ENCODE data around the gene GRIK2. TPM values are rescaled to one million over a fixed set of nuclear protein-coding genes. Genes with fewer than 3 reads are reported as not detected.

The GRIK2 gene
- total RNA-seq, 4 donors from 2014 or later: 4.7 to 16.2 (median 7.5) TPM

DNA sequence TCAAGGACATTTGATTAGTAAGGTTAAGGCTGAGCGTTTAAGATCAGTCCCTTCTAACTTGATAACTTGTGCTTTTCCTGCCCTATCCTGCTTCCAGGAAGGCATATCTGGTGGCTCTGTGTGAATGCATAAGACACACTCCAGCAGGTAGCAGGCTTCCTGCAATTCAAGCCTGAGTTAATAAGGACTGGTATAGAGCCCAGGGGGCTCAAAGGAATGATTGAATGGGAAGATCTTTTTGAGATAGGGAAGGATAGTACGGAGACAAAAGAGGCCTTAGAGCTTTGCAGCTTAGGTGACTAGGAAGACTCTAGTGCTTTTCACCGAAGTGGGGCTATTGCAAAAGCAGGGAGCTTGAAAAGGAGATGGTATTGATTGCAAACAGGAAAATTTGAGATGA, 307.1 kb downstream of the GRIK2 start:
- H3K9me3 ChIP-seq: no peaks in the 10 kb centered on the region
- whole genome bisulfite sequencing, 2 donors: 62 to 64% methylated on average over 3 of the region's 3 CpGs

DNA sequence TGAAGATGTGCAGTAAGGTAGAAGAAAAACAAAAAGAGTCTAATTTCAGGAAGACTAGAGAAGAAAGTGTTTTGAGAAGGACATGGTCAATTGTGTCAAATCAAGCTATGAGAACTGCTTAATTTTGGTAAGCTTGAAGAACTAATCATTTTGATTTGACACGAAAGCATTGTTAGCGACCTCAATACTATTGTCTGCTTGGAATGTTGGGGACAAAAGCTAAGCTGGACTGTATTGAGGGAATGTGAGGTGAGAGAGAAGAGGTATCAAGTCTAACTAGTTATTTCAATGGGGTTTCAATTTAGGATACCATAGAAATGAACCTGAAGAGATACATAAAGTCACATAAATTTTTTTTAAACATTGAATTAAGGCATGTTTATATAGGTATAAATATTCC, 309.8 kb downstream of the GRIK2 start:
- Histone ChIP-seq H3K4me3 (no peak overlapping the region), H3K9me3 (no peaks in the 10 kb centered on the region), H3K36me3 (no peaks in the 10 kb centered on the region), H3K27me3 (no peaks in the 10 kb centered on the region), H3K27ac (no peak overlapping the region), H3K4me1 (no peaks in the 10 kb centered on the region)
- DNase-seq (ENCODE audit: low spot score in 2 of 2): no peak
- TF ChIP-seq POLR2A (IDR thresholded peaks at IDR 0.05): no peak
- TF ChIP-seq, protein P1, sequence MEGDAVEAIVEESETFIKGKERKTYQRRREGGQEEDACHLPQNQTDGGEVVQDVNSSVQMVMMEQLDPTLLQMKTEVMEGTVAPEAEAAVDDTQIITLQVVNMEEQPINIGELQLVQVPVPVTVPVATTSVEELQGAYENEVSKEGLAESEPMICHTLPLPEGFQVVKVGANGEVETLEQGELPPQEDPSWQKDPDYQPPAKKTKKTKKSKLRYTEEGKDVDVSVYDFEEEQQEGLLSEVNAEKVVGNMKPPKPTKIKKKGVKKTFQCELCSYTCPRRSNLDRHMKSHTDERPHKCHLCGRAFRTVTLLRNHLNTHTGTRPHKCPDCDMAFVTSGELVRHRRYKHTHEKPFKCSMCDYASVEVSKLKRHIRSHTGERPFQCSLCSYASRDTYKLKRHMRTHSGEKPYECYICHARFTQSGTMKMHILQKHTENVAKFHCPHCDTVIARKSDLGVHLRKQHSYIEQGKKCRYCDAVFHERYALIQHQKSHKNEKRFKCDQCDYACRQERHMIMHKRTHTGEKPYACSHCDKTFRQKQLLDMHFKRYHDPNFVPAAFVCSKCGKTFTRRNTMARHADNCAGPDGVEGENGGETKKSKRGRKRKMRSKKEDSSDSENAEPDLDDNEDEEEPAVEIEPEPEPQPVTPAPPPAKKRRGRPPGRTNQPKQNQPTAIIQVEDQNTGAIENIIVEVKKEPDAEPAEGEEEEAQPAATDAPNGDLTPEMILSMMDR (IDR thresholded peaks at IDR 0.05): no peak
- TF ChIP-seq EP300 (IDR thresholded peaks at IDR 0.05): no peak
- 88 to 90% methylated on average over 2 of the region's 2 CpGs for WGBS, 2 donors

More for the DNA sequence above, 307.1 kb downstream of the GRIK2 start:
- Histone ChIP-seq H3K27me3 (no peaks in the 10 kb centered on the region), H3K4me1 (no peaks in the 10 kb centered on the region), H3K27ac (no peak overlapping the region), H3K36me3 (no peaks in the 10 kb centered on the region), H3K4me3 (no peak overlapping the region)
- no peak for DNase-seq (ENCODE audit: low spot score in 2 of 2)
- TF ChIP-seq, protein P1 (IDR thresholded peaks at IDR 0.05): no peak
- TF ChIP-seq EP300 (IDR thresholded peaks at IDR 0.05): no peak
- no peak for TF ChIP-seq POLR2A (IDR thresholded peaks at IDR 0.05)

DNA sequence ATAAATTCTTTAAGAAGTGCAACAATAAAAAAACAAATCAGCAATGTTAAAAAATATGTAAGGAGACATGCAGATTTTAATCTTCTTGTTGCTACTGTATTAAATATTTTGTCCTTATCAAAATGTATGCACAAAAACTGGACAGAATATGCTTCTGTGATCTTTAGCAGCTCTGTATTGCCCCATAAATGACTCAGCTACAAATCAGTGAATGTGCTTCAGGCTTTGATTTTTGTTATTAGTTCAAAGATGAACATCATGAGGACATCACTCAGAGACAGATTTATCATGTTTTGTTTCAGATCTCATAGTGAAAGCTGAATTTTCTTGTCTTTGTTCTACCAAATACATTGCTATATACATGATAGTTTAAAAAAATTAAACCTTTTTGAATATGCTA, 312.4 kb downstream of the GRIK2 start:
- Histone ChIP-seq H3K4me3 (no peak overlapping the region), H3K4me1 (no peaks in the 10 kb centered on the region), H3K27me3 (no peaks in the 10 kb centered on the region), H3K27ac (no peak overlapping the region), H3K36me3 (no peaks in the 10 kb centered on the region), H3K9me3 (no peaks in the 10 kb centered on the region)
- TF ChIP-seq EP300 (IDR thresholded peaks at IDR 0.05) (no peak), POLR2A (IDR thresholded peaks at IDR 0.05) (no peak)
- TF ChIP-seq, protein P1 (IDR thresholded peaks at IDR 0.05): no peak
- no peak for DNase-seq (ENCODE audit: low spot score in 2 of 2)

DNA sequence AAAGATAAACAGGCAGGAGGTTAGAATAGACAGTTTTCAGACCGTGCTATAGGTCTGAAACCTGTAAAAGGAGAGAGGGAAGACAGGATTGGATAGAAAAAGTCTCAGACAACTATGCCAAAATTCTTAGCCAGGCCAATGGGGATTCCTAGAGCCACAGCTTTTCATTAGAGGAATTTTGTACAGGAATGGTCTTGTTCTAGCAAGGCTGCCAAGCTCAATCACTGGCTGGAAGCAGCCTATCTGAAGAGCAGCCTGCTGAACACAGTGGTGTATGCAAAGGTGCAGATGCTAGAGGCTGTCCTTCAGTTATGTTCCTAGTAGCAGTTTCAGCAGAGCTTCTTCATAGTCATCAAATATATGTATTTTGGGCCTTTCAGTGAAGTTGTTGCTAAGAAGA, 313.1 kb downstream of the GRIK2 start:
- no peak for DNase-seq (ENCODE audit: low spot score in 2 of 2)
- 73 to 79% methylated on average over 1 of the region's 1 CpG for WGBS, 2 donors
- H3K36me3 ChIP-seq: no peaks in the 10 kb centered on the region
- no peaks in the 10 kb centered on the region for H3K9me3 ChIP-seq
- TF ChIP-seq POLR2A (IDR thresholded peaks at IDR 0.05) (no peak), EP300 (IDR thresholded peaks at IDR 0.05) (no peak)
- TF ChIP-seq, protein P1 (IDR thresholded peaks at IDR 0.05): no peak
- no peaks in the 10 kb centered on the region for H3K4me1 ChIP-seq
- H3K27ac ChIP-seq: no peak overlapping the region
- H3K4me3 ChIP-seq: no peak overlapping the region
- no peaks in the 10 kb centered on the region for H3K27me3 ChIP-seq

DNA sequence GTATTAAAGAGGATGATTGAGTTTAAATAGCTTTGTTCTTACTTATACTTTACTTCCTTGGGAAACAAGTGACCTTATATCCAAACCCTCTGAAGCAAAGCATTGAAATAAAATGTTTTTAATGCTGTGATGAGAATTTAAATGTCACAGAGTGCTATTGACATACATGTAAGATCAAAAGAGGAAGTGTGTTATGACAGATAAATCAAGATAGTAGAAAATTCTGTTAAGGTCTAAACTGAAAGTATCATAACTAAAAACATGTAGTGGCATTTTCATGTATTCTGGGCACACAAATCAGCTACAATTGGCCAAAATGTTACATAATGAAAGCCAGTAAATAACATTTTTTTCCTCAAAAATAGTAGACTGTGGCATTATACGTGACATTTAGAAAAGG, 318.0 kb downstream of the GRIK2 start:
- no peak for DNase-seq (ENCODE audit: low spot score in 2 of 2)
- H3K9me3 ChIP-seq: no peaks in the 10 kb centered on the region
- no peaks in the 10 kb centered on the region for H3K27me3 ChIP-seq
- no peak overlapping the region for H3K27ac ChIP-seq
- no peak overlapping the region for H3K4me3 ChIP-seq
- TF ChIP-seq EP300 (IDR thresholded peaks at IDR 0.05) (no peak), POLR2A (IDR thresholded peaks at IDR 0.05) (no peak)
- TF ChIP-seq, protein P1 (IDR thresholded peaks at IDR 0.05): no peak
- 43 to 62% methylated on average over 1 of the region's 1 CpG for WGBS, 2 donors
- H3K36me3 ChIP-seq: no peaks in the 10 kb centered on the region
- no peaks in the 10 kb centered on the region for H3K4me1 ChIP-seq

Measured in tibial nerve (tissue), 4 donors.